H9 (cell line): ENCODE data around the gene STK32B. TPM values are rescaled to one million over a fixed set of nuclear protein-coding genes. Genes with fewer than 3 reads are reported as not detected.

Experiments used
- DNase-seq: peaks from one replicate; pipeline ENCODE4 v3.0.0-alpha.2; 2017
- H2AFZ ChIP-seq: one replicate; pipeline ENCODE4 v1.6.1; 2013; ENCODE audit warnings: mild to moderate bottlenecking, low read length, control low read depth, moderate library complexity
- H2AK5ac ChIP-seq: 2 replicates; pipeline ENCODE4 v1.6.1; 2013; ENCODE audit warnings: low read length, control low read depth, mixed read lengths; ENCODE audit not compliant: insufficient read length
- H2BK120ac ChIP-seq: one replicate; pipeline ENCODE4 v1.6.1; 2013; ENCODE audit warnings: low read depth, mild to moderate bottlenecking, low read length, control low read depth, inconsistent platforms; ENCODE audit not compliant: poor library complexity, severe bottlenecking
- H2BK12ac ChIP-seq: 2 replicates; pipeline ENCODE4 v1.6.1; 2013; ENCODE audit warnings: low read length, control low read depth, mixed read lengths, low read depth; ENCODE audit not compliant: insufficient read length
- H2BK15ac ChIP-seq: 2 replicates; pipeline ENCODE4 v1.6.1; 2013; ENCODE audit warnings: low read depth, low read length, control low read depth
- H2BK20ac ChIP-seq: one replicate; pipeline ENCODE4 v1.6.1; 2013; ENCODE audit warnings: low read depth, mild to moderate bottlenecking, low read length, control low read depth, inconsistent platforms; ENCODE audit not compliant: poor library complexity, severe bottlenecking
- H2BK5ac ChIP-seq: 2 replicates; pipeline ENCODE4 v1.6.1; 2013; ENCODE audit warnings: low read length, control low read depth, mixed read lengths; ENCODE audit not compliant: insufficient read length
- H3K14ac ChIP-seq: 2 replicates; pipeline ENCODE4 v1.6.1; 2013; ENCODE audit warnings: low read length, control low read depth; ENCODE audit not compliant: insufficient read depth
- H3K18ac ChIP-seq: 2 replicates; pipeline ENCODE4 v1.6.1; 2013; ENCODE audit warnings: low read depth, mild to moderate bottlenecking, mixed read lengths, low read length, control low read depth; ENCODE audit not compliant: insufficient read length
- H3K23ac ChIP-seq: 2 replicates; pipeline ENCODE4 v1.6.1; 2013; ENCODE audit warnings: low read length, control low read depth, mixed read lengths, low read depth; ENCODE audit not compliant: insufficient read length
- H3K23me2 ChIP-seq: 2 replicates; pipeline ENCODE4 v1.6.1; 2013; ENCODE audit warnings: low read depth, mild to moderate bottlenecking, mixed read lengths, low read length, control low read depth; ENCODE audit not compliant: insufficient read length, poor library complexity, severe bottlenecking
- H3K27ac ChIP-seq: 2 replicates; pipeline ENCODE4 v1.5.1; 2013; ENCODE audit warnings: low read length, control low read depth, mixed read lengths, low read depth; ENCODE audit not compliant: insufficient read length
- H3K27me3 ChIP-seq: 2 replicates; pipeline ENCODE4 v1.6.1; 2013; ENCODE audit warnings: low read length, control low read depth, inconsistent platforms; ENCODE audit not compliant: insufficient read depth
- H3K4ac ChIP-seq: 2 replicates; pipeline ENCODE4 v1.6.1; 2013; ENCODE audit warnings: low read depth, mild to moderate bottlenecking, control low read depth, inconsistent platforms, low read length, moderate library complexity
- H3K4me1 ChIP-seq: 2 replicates; pipeline ENCODE4 v1.6.1; 2013; ENCODE audit warnings: low read length, control low read depth, inconsistent platforms; ENCODE audit not compliant: insufficient read depth
- H3K4me2 ChIP-seq: 2 replicates; pipeline ENCODE4 v1.6.1; 2013; ENCODE audit warnings: low read length, control low read depth, mixed read lengths; ENCODE audit not compliant: insufficient read length, insufficient read depth
- H3K56ac ChIP-seq: 2 replicates; pipeline ENCODE4 v1.6.1; 2013; ENCODE audit warnings: low read depth, mild to moderate bottlenecking, mixed read lengths, low read length, control low read depth; ENCODE audit not compliant: insufficient read length
- H3K79me1 ChIP-seq: 2 replicates; pipeline ENCODE4 v1.6.1; 2013; ENCODE audit warnings: low read depth, mild to moderate bottlenecking, moderate library complexity, low read length, control low read depth, inconsistent platforms; ENCODE audit not compliant: insufficient read depth, poor library complexity, severe bottlenecking
- H3K79me2 ChIP-seq: 2 replicates; pipeline ENCODE4 v1.6.1; 2013; ENCODE audit warnings: low read length, control low read depth, inconsistent platforms; ENCODE audit not compliant: insufficient read depth
- H3K9ac ChIP-seq: 2 replicates; pipeline ENCODE4 v1.6.1; 2013; ENCODE audit warnings: low read length, control low read depth, mixed read lengths; ENCODE audit not compliant: insufficient read length; ENCODE audit errors: extremely low read depth
- H3K9me3 ChIP-seq: one replicate; pipeline ENCODE4 v1.6.1; 2013; ENCODE audit warnings: low read depth, low read length, inconsistent platforms; ENCODE audit not compliant: control insufficient read depth
- H3T11ph ChIP-seq: one replicate; pipeline ENCODE4 v1.6.1; 2013; ENCODE audit warnings: mild to moderate bottlenecking, low read length, control low read depth, inconsistent platforms
- H4K20me1 ChIP-seq: one replicate; pipeline ENCODE4 v1.6.1; 2013; ENCODE audit not compliant: control insufficient read depth, insufficient read length, insufficient read depth
- H4K5ac ChIP-seq: 2 replicates; pipeline ENCODE4 v1.6.1; 2013; ENCODE audit warnings: low read depth, mild to moderate bottlenecking, mixed read lengths, low read length, control low read depth; ENCODE audit not compliant: insufficient read length
- H4K8ac ChIP-seq: replicated peaks from 2 replicates; pipeline ENCODE4 v1.6.1; 2013; ENCODE audit warnings: low read length, control low read depth, mixed read lengths, low read depth; ENCODE audit not compliant: insufficient read length
- H4K91ac ChIP-seq: 2 replicates; pipeline ENCODE4 v1.6.1; 2013; ENCODE audit warnings: low read depth, mild to moderate bottlenecking, moderate library complexity, mixed read lengths, low read length, control low read depth; ENCODE audit not compliant: insufficient read length
- H3K27ac Mint-ChIP-seq, 3 experiments: 2 replicates in 2 of 3; 3 replicates in 1 of 3; pipeline ENCODE4 v1.8.0; 2020 to 2021; ENCODE audit warnings: mixed read lengths in 3 of 3, mild to moderate bottlenecking in 1 of 3, moderate library complexity in 1 of 3
- H3K27me3 Mint-ChIP-seq: 2 replicates; pipeline ENCODE4 v1.8.0; 2021; ENCODE audit warnings: low read depth, mild to moderate bottlenecking, moderate library complexity, mixed read lengths
- H3K36me3 Mint-ChIP-seq, 3 experiments: 2 replicates in 2 of 3; 3 replicates in 1 of 3; pipeline ENCODE4 v1.8.0; 2020 to 2021; ENCODE audit warnings: low read depth in 3 of 3, mixed read lengths in 3 of 3; ENCODE audit not compliant: insufficient read depth in 1 of 3
- H3K4me1 Mint-ChIP-seq, 2 experiments: 2 replicates each; pipeline ENCODE4 v1.8.0; 2020; ENCODE audit warnings: mixed read lengths in 2 of 2
- H3K4me3 Mint-ChIP-seq, 2 experiments: 2 replicates in 1 of 2; 3 replicates in 1 of 2; pipeline ENCODE4 v1.8.0; 2020 to 2021; ENCODE audit warnings: mild to moderate bottlenecking in 2 of 2, mixed read lengths in 2 of 2, moderate library complexity in 1 of 2
- H3K9me3 Mint-ChIP-seq, 2 experiments: 2 replicates in 1 of 2; 3 replicates in 1 of 2; pipeline ENCODE4 v1.8.0; 2020; ENCODE audit warnings: mild to moderate bottlenecking in 2 of 2, mixed read lengths in 2 of 2, moderate library complexity in 1 of 2
- CTCF ChIP-seq: fragments of 200-600 bp; sonication (generic); conservative IDR thresholded peaks from 3 replicates; pipeline ENCODE4 v1.8.0; 2021; ENCODE audit warnings: antibody characterized with exemption, mild to moderate bottlenecking
- WGBS: extraction: QIAGEN DNeasy Blood & Tissue Kit; methylation state at CpG from one replicate; pipeline ENCODE4 v1.1.7; 2013; ENCODE audit warnings: missing lambda C conversion rate, low lambda C conversion rate, mixed read lengths; ENCODE audit not compliant: insufficient read length; ENCODE audit errors: extremely low coverage; 5-methylcytosine and 5-hydroxymethylcytosine counted together
- total RNA-seq: library from RNA; stranded (reverse); gene quantifications from 2 replicates; pipeline ENCODE4 v1.2.1, GENCODE V29; 2021

The STK32B gene
- total RNA-seq, 1 experiment from 2014 or later = 1.0 TPM

GRCh38 chr4:5409237-5409636 lies 358.0 kb downstream of the STK32B start:
- H2BK120ac ChIP-seq = no peak overlapping the region
- no peaks in the 10 kb centered on the region for H4K20me1 ChIP-seq
- no peak overlapping the region for H4K8ac ChIP-seq
- no peak overlapping the region for H2BK20ac ChIP-seq
- H4K91ac ChIP-seq = no peak overlapping the region
- no peak overlapping the region for H3K4ac ChIP-seq
- H3K23me2 ChIP-seq = no peaks in the 10 kb centered on the region
- Mint-ChIP-seq H3K9me3 (peaks cover 22 to 26% of the 10 kb centered on the region in 2 experiments), H3K36me3 (peaks cover 16 to 17% (median 17%) of the 10 kb centered on the region in 3 experiments), H3K27me3 (peaks cover 4% of the 10 kb centered on the region; the same call in 1 of the 2 replicates), H3K27ac (no peak overlapping the region), H3K4me3 (no peak overlapping the region), H3K4me1 (no peaks in the 10 kb centered on the region)
- H3K9ac ChIP-seq = no peak overlapping the region
- no peak overlapping the region for H3T11ph ChIP-seq
- no peak for TF ChIP-seq CTCF
- H2BK5ac ChIP-seq = no peak overlapping the region
- DNase-seq = no peak
- H3K14ac ChIP-seq = no peak overlapping the region
- no peak overlapping the region for H2AFZ ChIP-seq
- no peaks in the 10 kb centered on the region for H3K27me3 ChIP-seq
- no peaks in the 10 kb centered on the region; the same call in 1 of the 2 replicates for H3K4me1 ChIP-seq
- H3K4me2 ChIP-seq = no peak overlapping the region
- WGBS = no CpG with 5 or more reads among the region's 2 CpGs
- no peak overlapping the region for H3K56ac ChIP-seq
- H3K23ac ChIP-seq = no peak overlapping the region
- H4K5ac ChIP-seq = no peak overlapping the region
- no peak overlapping the region for H2BK12ac ChIP-seq
- H2AK5ac ChIP-seq = no peak overlapping the region
- H3K27ac ChIP-seq = no peak overlapping the region
- H3K18ac ChIP-seq = no peak overlapping the region
- no peak overlapping the region for H2BK15ac ChIP-seq
- H3K9me3 ChIP-seq = peaks cover 14% of the 10 kb centered on the region
- no peaks in the 10 kb centered on the region for H3K79me1 ChIP-seq
- no peaks in the 10 kb centered on the region for H3K79me2 ChIP-seq
